Tibial artery (tissue), 4 donors: ENCODE results near the gene DNAI1.
A peak's percentile ranks its signal among the peaks of the same experiment; 100 is the strongest.

Source experiments
- DNase-seq, 2 donors: peaks; one replicate each; pipeline ENCODE4 v3.0.0-alpha.2; 2019
- H3K27ac ChIP-seq, 2 donors: fragments of 200-600 bp; sonication (generic) in 1 of 2; 1 replicate in 1 of 2; 2 replicates in 1 of 2; pipeline ENCODE4 v1.5.1; 2018 to 2019; ENCODE audit warnings: mild to moderate bottlenecking in 1 of 2
- H3K27me3 ChIP-seq, 2 donors: fragments of 200-600 bp; sonication (generic) in 1 of 2; one replicate each; pipeline versions ENCODE4 v1.5.1 to v1.6.0; 2016 to 2019
- H3K36me3 ChIP-seq, 3 donors: fragments of 200-600 bp; sonication (generic) in 2 of 3; one replicate each; pipeline ENCODE4 v1.5.1; 2016 to 2019; ENCODE audit warnings: mild to moderate bottlenecking in 2 of 3
- H3K4me1 ChIP-seq, 4 donors: fragments of 200-600 bp; sonication (generic) in 2 of 4; 1 replicate in 3 of 4; 2 replicates in 1 of 4; pipeline ENCODE4 v1.5.1; 2016 to 2019
- H3K4me3 ChIP-seq, 2 donors: fragments of 200-600 bp; sonication (generic) in 1 of 2; 1 replicate in 1 of 2; 2 replicates in 1 of 2; pipeline ENCODE4 v1.5.1; 2018 to 2019; ENCODE audit warnings: mild to moderate bottlenecking in 2 of 2
- H3K9me3 ChIP-seq, 3 donors: fragments of 200-600 bp; sonication (generic) in 1 of 3; one replicate each; pipeline ENCODE4 v1.5.1; 2016 to 2019
- intact Hi-C: fragments of 100-400 bp; cut with DNase I; formaldehyde crosslinking; loops from one replicate; pipeline ENCODE4 v1.15.0; 2023; ENCODE audit warnings: low total_unique reads
- TF ChIP-seq, protein P1 (sequence below), 2 experiments: fragments of 200-600 bp in 1 of 2; fragments of 450-650 bp in 1 of 2; IDR thresholded peaks; one replicate each; pipeline ENCODE4 v1.5.1; 2017 to 2019; ENCODE audit warnings: antibody characterized with exemption in 2 of 2, mild to moderate bottlenecking in 1 of 2, moderate library complexity in 1 of 2

DNAI1 gene

DNA sequence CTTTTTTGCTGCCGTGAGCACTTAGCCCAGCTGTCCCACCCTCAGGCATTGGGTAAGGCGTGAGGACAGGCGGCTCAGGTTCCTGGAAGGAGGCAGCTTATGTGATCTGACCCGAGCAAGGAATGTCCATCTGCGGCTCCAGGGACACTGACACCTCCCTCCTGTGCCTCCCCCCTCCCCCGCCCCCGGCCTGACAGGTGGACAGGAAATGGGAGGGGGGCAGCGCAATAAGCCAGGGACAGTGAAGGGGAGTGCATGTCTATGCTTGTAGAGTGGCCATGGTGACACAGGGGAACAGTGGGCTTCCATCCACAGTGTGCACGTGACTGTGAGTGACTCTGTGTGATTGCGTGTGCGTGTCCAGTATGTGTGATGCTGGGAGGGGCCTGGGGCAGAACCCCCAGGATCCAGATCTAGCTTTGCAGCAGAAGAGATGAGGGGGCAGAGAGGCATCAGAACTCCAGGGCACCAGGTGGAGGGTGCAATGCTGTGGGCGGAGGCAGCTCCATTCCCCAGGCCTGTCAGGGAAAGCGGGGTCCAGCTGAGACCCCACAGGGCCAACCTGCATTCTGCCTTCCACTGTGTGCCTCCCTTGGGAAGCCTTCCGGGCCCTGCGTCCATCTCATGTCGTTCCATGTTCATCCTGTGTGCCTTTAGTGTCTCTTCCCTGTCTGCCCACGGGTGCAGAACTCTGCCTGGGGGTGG lies 100.5 kb downstream of the DNAI1 start:
- H3K4me1 ChIP-seq = peaks cover 0 to 13% (median 3%) of the 10 kb centered on the region in 4 donors
- no peaks in the 10 kb centered on the region for H3K36me3 ChIP-seq
- TF ChIP-seq, protein P1, sequence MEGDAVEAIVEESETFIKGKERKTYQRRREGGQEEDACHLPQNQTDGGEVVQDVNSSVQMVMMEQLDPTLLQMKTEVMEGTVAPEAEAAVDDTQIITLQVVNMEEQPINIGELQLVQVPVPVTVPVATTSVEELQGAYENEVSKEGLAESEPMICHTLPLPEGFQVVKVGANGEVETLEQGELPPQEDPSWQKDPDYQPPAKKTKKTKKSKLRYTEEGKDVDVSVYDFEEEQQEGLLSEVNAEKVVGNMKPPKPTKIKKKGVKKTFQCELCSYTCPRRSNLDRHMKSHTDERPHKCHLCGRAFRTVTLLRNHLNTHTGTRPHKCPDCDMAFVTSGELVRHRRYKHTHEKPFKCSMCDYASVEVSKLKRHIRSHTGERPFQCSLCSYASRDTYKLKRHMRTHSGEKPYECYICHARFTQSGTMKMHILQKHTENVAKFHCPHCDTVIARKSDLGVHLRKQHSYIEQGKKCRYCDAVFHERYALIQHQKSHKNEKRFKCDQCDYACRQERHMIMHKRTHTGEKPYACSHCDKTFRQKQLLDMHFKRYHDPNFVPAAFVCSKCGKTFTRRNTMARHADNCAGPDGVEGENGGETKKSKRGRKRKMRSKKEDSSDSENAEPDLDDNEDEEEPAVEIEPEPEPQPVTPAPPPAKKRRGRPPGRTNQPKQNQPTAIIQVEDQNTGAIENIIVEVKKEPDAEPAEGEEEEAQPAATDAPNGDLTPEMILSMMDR (IDR thresholded peaks at IDR 0.05) = no peak
- DNase-seq = no peak
- H3K27ac ChIP-seq = no peak overlapping the region
- H3K9me3 ChIP-seq = peaks cover 0 to 4% (median 0%) of the 10 kb centered on the region in 3 donors
- H3K27me3 ChIP-seq = peaks cover 0 to 75% of the 10 kb centered on the region in 2 donors
- intact Hi-C loops = no loop called here
- no peak overlapping the region for H3K4me3 ChIP-seq

DNA sequence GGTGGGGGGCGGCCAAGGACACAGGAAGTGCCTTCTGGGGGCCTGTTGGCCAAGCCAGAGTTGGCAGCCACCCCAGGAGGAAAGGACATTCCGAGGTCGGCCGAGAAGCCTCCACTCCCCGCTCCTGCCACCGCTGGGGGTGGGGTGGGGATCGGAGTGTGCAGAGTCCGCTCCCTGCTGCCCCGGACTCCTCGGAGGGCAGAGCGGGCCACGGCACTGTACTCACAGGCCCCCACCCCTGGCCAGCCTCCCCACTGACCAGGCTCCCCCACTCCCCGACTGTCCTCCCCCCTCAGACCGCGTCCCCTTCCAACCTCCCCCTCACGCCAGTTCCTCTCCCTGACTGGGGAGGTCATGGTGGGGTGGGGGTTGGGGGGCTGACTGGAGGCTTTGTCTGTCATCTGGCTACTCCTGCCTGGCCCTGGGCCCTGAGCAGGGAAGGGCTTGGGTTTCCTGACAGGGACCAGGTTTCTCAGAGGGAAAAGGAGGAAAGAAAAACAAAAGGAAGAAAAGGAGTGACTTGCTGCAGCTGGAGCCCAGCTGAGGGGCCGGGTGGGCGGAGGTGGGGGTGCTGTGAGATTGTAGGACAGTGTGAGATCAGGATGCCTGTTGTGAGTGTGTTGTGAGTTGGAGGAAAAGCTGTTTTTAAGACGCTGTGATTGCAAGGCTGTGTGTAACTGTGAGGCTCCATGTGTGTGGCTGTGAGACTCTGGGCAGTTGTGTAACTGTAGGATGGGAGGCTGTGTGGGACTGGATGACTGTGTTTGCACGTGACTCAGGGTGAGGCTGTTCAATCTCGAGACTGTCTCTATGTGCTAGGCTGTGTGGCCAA lies 101.2 kb downstream of the DNAI1 start:
- DNase-seq = peak in 1 of 2 donors; percentile 65
- intact Hi-C loops = no loop called here
- Histone ChIP-seq H3K4me3 (no peak overlapping the region), H3K4me1 (peaks cover 0 to 13% (median 3%) of the 10 kb centered on the region in 4 donors), H3K27ac (no peak overlapping the region), H3K36me3 (no peaks in the 10 kb centered on the region), H3K9me3 (peaks cover 0 to 4% (median 0%) of the 10 kb centered on the region in 3 donors), H3K27me3 (peaks cover 0 to 79% of the 10 kb centered on the region in 2 donors)
- TF ChIP-seq, protein P1 (IDR thresholded peaks at IDR 0.05) = no peak

- Histone ChIP-seq H3K36me3 (no peaks in the 10 kb centered on the region), H3K4me3 (no peak overlapping the region), H3K4me1 (peaks cover 0 to 13% (median 3%) of the 10 kb centered on the region in 4 donors), H3K27me3 (peaks cover 0 to 75% of the 10 kb centered on the region in 2 donors), H3K27ac (no peak overlapping the region), H3K9me3 (peaks cover 0 to 4% (median 0%) of the 10 kb centered on the region in 3 donors)
- DNase-seq = no peak
- intact Hi-C loops = no loop called here
- TF ChIP-seq, protein P1 (IDR thresholded peaks at IDR 0.05) = no peak
Measured at GRCh38 chr9:34560599-34561214, 102.1 kb downstream of the DNAI1 start.

DNA sequence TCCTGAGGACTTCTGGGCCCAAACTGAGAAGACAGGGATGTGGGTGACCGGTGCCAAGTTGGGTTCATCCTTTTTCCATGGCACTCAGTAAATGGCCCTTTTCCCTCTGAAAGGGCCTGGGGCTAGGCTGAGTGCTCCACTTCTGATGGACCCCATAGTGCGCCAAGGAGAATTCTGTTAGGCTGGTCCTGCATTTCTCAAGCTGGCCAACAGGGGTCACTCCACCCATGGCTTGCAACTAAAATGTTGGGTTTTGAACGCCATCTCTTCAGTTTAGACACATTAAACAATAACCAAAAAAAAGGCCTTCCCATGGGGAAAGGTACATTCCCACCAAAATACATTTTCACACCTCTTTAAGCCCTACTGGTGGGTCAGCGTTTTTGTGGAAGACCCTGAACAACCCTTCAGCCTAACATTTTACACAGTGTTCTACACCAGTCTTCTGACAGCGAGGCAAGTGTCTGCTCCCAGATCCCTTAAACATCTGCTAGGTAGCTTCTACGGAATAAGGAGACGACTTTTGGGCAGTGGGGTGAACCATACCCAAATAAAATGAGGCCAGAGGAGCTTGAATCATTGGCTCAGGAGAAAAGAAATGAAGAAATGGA lies 103.6 kb downstream of the DNAI1 start:
- H3K9me3 ChIP-seq = peaks cover 0 to 4% (median 0%) of the 10 kb centered on the region in 3 donors
- peaks cover 0 to 13% (median 3%) of the 10 kb centered on the region in 4 donors for H3K4me1 ChIP-seq
- intact Hi-C loops = no loop called here
- peaks cover 0 to 74% of the 10 kb centered on the region in 2 donors for H3K27me3 ChIP-seq
- no peak overlapping the region for H3K4me3 ChIP-seq
- no peak overlapping the region for H3K27ac ChIP-seq
- H3K36me3 ChIP-seq = no peaks in the 10 kb centered on the region
- no peak for DNase-seq
- TF ChIP-seq, protein P1 (IDR thresholded peaks at IDR 0.05) = peak in 1 of 2 experiments; percentile 12

DNA sequence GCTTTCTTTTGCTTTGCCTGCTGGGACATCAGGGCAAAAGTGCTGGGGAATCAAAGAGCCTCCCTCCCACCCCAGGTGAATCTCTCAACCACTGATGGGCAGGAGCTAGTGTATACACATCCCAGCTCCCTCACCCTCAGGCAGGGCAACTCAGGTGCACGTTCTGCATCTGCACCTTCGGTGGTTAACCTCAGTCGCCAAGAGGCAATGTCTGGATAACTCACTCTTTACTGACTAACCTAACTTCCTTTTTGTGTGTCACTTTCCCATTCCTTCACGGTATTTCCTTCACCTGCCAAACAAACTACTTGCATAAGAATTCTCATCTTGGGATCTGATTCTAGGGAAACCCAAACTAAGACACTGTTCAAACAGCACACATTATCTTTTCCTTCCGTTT lies 104.7 kb downstream of the DNAI1 start:
- Histone ChIP-seq H3K4me3 (no peak overlapping the region), H3K4me1 (peaks cover 0 to 13% (median 3%) of the 10 kb centered on the region in 4 donors), H3K36me3 (no peaks in the 10 kb centered on the region), H3K9me3 (peaks cover 0 to 4% (median 0%) of the 10 kb centered on the region in 3 donors), H3K27ac (no peak overlapping the region), H3K27me3 (peaks cover 0 to 68% of the 10 kb centered on the region in 2 donors)
- intact Hi-C loops = no loop called here
- TF ChIP-seq, protein P1 (IDR thresholded peaks at IDR 0.05) = no peak
- no peak for DNase-seq
